HUES48 (cell line): ENCODE measurements around the gene AGAP1.
"Not testable (repeated sequence)": the region's sequence is repeated elsewhere in the genome, so short reads cannot be mapped to it uniquely, and the experiment has no call there.

Experiments
- H3K27ac ChIP-seq: one replicate; pipeline ENCODE4 v1.7.0; 2013; ENCODE audit warnings: low read depth, low read length, inconsistent platforms
- H3K27me3 ChIP-seq: 2 replicates; pipeline ENCODE4 v1.6.1; 2013; ENCODE audit warnings: mild to moderate bottlenecking, low read length; ENCODE audit not compliant: control insufficient read depth, insufficient read depth
- H3K36me3 ChIP-seq: 2 replicates; pipeline ENCODE4 v1.6.1; 2013; ENCODE audit warnings: low read length; ENCODE audit not compliant: control insufficient read depth, insufficient read depth
- H3K4me1 ChIP-seq: 2 replicates; pipeline ENCODE4 v1.6.1; 2013; ENCODE audit warnings: mild to moderate bottlenecking, low read length; ENCODE audit not compliant: control insufficient read depth, insufficient read depth
- H3K4me3 ChIP-seq: 2 replicates; pipeline ENCODE4 v1.5.1; 2013; ENCODE audit warnings: mild to moderate bottlenecking, low read depth, low read length
- H3K9ac ChIP-seq: 2 replicates; pipeline ENCODE4 v1.6.1; 2013; ENCODE audit warnings: mild to moderate bottlenecking, low read depth, low read length, moderate library complexity
- H3K9me3 ChIP-seq: 2 replicates; pipeline ENCODE4 v1.6.1; 2013; ENCODE audit warnings: low read length; ENCODE audit not compliant: control insufficient read depth, insufficient read depth

The AGAP1 gene

GRCh38 chr2:236056141-236056540 is 562.3 kb downstream of the AGAP1 start:
- Histone ChIP-seq H3K27ac (no peak overlapping the region), H3K4me1 (peaks cover 38% of the 10 kb centered on the region), H3K27me3 (peaks cover 14% of the 10 kb centered on the region), H3K9ac (no peak overlapping the region), H3K9me3 (peaks cover 5% of the 10 kb centered on the region; the same call in 1 of the 2 replicates), H3K4me3 (no peak overlapping the region), H3K36me3 (no peaks in the 10 kb centered on the region)

DNA sequence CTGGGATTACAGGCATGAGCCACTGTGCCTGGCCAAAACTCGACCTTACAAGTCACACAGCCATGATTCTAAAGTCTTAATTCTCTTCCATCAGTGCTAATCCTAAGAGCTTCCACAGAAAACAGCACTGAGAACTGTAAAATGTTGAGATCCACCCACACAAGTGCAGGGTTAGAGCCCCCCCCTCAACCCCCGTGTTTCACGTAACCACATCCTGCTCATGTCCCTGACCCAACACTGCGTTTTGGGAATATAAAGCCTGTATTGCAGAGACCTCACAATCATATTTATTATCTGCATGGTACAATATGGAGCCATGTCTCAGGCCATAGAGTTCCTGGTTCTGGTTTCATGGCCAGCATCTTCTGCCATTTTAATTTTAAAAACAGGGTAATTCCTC is 563.5 kb downstream of the AGAP1 start:
- Histone ChIP-seq H3K9me3 (peaks cover 5% of the 10 kb centered on the region; the same call in 1 of the 2 replicates), H3K27me3 (peaks cover 12% of the 10 kb centered on the region), H3K9ac (no peak overlapping the region), H3K4me1 (peaks cover 40% of the 10 kb centered on the region), H3K4me3 (no peak overlapping the region), H3K27ac (no peak overlapping the region), H3K36me3 (no peaks in the 10 kb centered on the region)

- Histone ChIP-seq H3K36me3 (no peaks in the 10 kb centered on the region), H3K9ac (no peak overlapping the region), H3K27ac (no peak overlapping the region), H3K4me1 (peaks cover 15% of the 10 kb centered on the region), H3K27me3 (no peaks in the 10 kb centered on the region), H3K9me3 (peaks cover 5% of the 10 kb centered on the region; the same call in 1 of the 2 replicates), H3K4me3 (no peak overlapping the region)
These were observed 567.7 kb downstream of the AGAP1 start for GRCh38 chr2:236061497-236061896.

- Histone ChIP-seq H3K27ac (no peak overlapping the region), H3K4me1 (peaks cover 15% of the 10 kb centered on the region), H3K27me3 (no peaks in the 10 kb centered on the region), H3K9me3 (peaks cover 5% of the 10 kb centered on the region; the same call in 1 of the 2 replicates), H3K36me3 (no peaks in the 10 kb centered on the region), H3K4me3 (no peak overlapping the region), H3K9ac (no peak overlapping the region)
These were observed 568.1 kb downstream of the AGAP1 start for GRCh38 chr2:236061899-236062298.

DNA sequence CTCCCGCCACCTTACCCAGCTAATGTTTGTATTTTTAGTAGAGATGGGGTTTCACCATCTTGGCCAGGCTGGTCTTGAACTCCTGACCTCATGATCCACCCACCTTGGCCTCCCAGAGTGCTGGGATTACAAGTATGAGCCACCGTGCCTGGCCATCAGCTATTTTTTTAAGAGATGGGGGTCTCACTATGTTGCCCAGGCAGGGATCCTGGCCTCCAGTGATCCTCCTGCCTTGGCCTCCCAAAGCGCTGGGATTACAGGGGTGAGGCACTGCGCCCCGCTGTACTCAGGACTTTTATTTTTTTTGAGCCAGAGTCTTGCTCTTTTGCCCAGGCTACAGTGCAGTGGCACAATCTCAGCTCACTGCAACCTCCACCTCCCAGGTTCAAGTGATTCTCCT is 569.0 kb downstream of the AGAP1 start:
- H3K9me3 ChIP-seq, H3K4me3 ChIP-seq, H3K36me3 ChIP-seq, H3K27me3 ChIP-seq, H3K27ac ChIP-seq, H3K9ac ChIP-seq: not testable (repeated sequence)
- H3K4me1 ChIP-seq: peaks cover 15% of the 10 kb centered on the region

DNA sequence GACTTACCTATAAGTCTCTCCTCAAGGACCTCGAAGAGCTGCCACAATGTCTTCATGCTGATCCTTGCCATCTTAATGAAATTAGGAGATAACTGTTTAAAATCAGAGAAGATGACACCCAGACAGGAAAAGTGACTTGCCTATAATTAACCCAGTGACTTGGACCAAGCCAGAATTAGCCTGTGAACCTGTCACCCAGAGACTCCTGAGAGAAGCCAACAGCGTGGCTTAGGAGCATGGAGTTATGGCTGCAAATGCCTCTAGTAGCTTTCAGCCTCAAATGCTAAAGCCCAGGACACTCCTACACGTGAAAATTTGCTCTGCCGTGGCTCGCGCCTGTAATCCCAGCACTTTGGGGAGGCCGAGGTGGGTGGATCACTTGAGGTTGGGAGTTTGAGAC is 570.2 kb downstream of the AGAP1 start:
- no peak overlapping the region for H3K9ac ChIP-seq
- no peak overlapping the region for H3K27ac ChIP-seq
- peaks cover 15% of the 10 kb centered on the region for H3K4me1 ChIP-seq
- H3K4me3 ChIP-seq: no peak overlapping the region
- no peaks in the 10 kb centered on the region; the same call in 1 of the 2 replicates for H3K36me3 ChIP-seq
- no peaks in the 10 kb centered on the region for H3K27me3 ChIP-seq
- H3K9me3 ChIP-seq: no peaks in the 10 kb centered on the region

DNA sequence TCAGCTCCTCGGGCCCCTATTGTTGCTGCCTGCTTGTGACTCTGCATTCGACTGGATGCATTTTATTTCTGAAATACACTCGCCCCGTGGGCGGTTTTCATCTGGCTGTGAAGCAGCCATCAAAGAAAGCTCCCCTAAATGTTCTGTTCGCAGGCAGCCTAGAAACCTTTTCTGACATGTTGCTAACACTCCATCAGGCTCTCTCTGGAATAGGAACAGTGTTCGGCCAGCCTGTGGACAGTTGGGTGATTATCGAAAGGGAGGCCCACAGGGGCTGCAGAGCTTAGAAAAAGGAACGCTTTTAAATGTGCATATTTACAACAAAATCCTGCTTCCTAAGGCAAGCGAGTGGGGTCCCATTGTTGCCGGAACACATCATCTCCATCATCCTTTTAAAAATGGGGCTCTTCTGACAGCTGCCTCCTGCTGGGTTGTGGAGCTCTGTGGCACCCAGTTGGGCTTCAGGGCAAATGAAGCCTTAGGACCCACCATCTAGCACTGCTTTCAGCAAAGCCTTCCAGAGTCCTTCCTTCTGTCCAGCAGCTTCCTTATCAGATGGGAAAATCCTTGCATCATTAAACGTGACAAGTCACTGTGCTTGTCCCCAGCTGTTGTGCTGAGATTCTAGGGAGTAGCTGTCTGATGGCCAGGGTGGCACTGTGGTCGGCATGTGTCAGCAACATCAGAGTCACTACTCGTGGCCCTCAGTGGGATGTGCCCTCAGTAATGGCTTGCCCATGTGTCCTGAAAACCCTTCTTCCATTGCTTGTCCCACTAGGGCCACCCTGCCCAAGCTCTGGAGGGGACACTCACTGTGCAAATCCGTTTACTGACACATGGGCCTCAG is 571.7 kb downstream of the AGAP1 start:
- peaks cover 15% of the 10 kb centered on the region for H3K4me1 ChIP-seq
- no peak overlapping the region for H3K9ac ChIP-seq
- no peaks in the 10 kb centered on the region for H3K9me3 ChIP-seq
- H3K36me3 ChIP-seq: no peaks in the 10 kb centered on the region; the same call in 1 of the 2 replicates
- H3K27ac ChIP-seq: no peak overlapping the region
- H3K27me3 ChIP-seq: no peaks in the 10 kb centered on the region
- H3K4me3 ChIP-seq: no peak overlapping the region

DNA sequence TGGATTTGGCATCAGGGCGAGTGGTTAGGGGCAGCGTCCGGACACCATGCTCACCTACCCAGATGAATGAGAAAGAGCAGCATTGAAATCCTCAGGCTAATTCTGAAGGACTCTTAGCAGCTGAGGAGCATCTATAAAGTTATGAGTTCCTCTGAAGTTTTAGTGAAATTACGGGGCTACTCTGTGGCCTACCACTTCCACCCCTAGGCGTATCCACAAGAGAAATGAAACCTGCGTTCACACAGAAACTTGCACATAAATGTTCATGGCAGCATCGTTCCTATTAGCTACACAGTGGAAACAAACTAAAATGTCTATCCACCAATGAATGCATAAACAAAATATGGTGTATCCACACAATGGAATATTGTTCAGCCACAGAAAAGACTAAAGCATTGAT is 576.4 kb downstream of the AGAP1 start:
- H3K4me1 ChIP-seq: peaks cover 9% of the 10 kb centered on the region; the same call in 1 of the 2 replicates
- no peaks in the 10 kb centered on the region for H3K27me3 ChIP-seq
- no peak overlapping the region for H3K4me3 ChIP-seq
- no peaks in the 10 kb centered on the region; the same call in 1 of the 2 replicates for H3K36me3 ChIP-seq
- no peak overlapping the region for H3K9ac ChIP-seq
- H3K9me3 ChIP-seq: no peaks in the 10 kb centered on the region
- H3K27ac ChIP-seq: no peak overlapping the region

GRCh38 chr2:236073246-236073645 is 579.4 kb downstream of the AGAP1 start:
- Histone ChIP-seq H3K36me3 (no peaks in the 10 kb centered on the region), H3K4me1 (peaks cover 9% of the 10 kb centered on the region; the same call in 1 of the 2 replicates), H3K27ac (no peak overlapping the region), H3K4me3 (no peak overlapping the region), H3K9me3 (no peaks in the 10 kb centered on the region), H3K27me3 (no peaks in the 10 kb centered on the region), H3K9ac (no peak overlapping the region)

GRCh38 chr2:236073867-236074655 is 580.2 kb downstream of the AGAP1 start:
- no peak overlapping the region for H3K4me3 ChIP-seq

GRCh38 chr2:236075802-236076201 is 582.0 kb downstream of the AGAP1 start:
- no peaks in the 10 kb centered on the region for H3K9me3 ChIP-seq

More at GRCh38 chr2:236073867-236074655, 580.2 kb downstream of the AGAP1 start:
- Histone ChIP-seq H3K36me3 (no peaks in the 10 kb centered on the region), H3K4me1 (peaks cover 9% of the 10 kb centered on the region; the same call in 1 of the 2 replicates), H3K9ac (no peak overlapping the region), H3K27ac (no peak overlapping the region), H3K27me3 (no peaks in the 10 kb centered on the region), H3K9me3 (no peaks in the 10 kb centered on the region)

More at GRCh38 chr2:236075802-236076201, 582.0 kb downstream of the AGAP1 start:
- Histone ChIP-seq H3K27ac (no peak overlapping the region), H3K27me3 (no peaks in the 10 kb centered on the region), H3K4me1 (peaks cover 9% of the 10 kb centered on the region; the same call in 1 of the 2 replicates), H3K36me3 (no peaks in the 10 kb centered on the region), H3K9ac (no peak overlapping the region), H3K4me3 (no peak overlapping the region)
